Coronary artery (tissue), 2 donors: Measurements from ENCODE around the gene R3HDM2.

ENCODE experiments used
- DNase-seq: peaks from one replicate; pipeline ENCODE4 v3.0.0-alpha.2; 2017; ENCODE audit warnings: low spot score
- H3K27ac ChIP-seq, 2 donors: fragments of 200-600 bp; sonication (generic); one replicate each; pipeline ENCODE4 v1.5.1; 2016 to 2019
- H3K4me3 ChIP-seq: fragments of 200-600 bp; sonication (generic); 2 replicates; pipeline ENCODE4 v1.5.1; 2016; ENCODE audit warnings: mild to moderate bottlenecking, moderate library complexity
- CTCF ChIP-seq: fragments of 200-600 bp; sonication (generic); IDR thresholded peaks from one replicate; pipeline ENCODE4 v1.5.1; 2019; ENCODE audit warnings: antibody characterized with exemption

The R3HDM2 gene

GRCh38 chr12:57207731-57208630 is 222.9 kb downstream of the R3HDM2 start:
- no peak overlapping the region for H3K4me3 ChIP-seq
- no peak for TF ChIP-seq CTCF
- DNase-seq: no peak
- H3K27ac ChIP-seq: peak overlapping the region in 1 of 2 donors; percentile 68

GRCh38 chr12:57205931-57206330 is 224.9 kb downstream of the R3HDM2 start:
- no peak overlapping the region for H3K27ac ChIP-seq
- DNase-seq: no peak
- no peak for TF ChIP-seq CTCF
- no peak overlapping the region for H3K4me3 ChIP-seq

GRCh38 chr12:57205186-57205585 is 225.7 kb downstream of the R3HDM2 start:
- no peak overlapping the region for H3K4me3 ChIP-seq
- DNase-seq: no peak
- no peak for TF ChIP-seq CTCF

GRCh38 chr12:57204454-57204853 is 226.4 kb downstream of the R3HDM2 start:
- Histone ChIP-seq H3K27ac (no peak overlapping the region), H3K4me3 (no peak overlapping the region)
- no peak for TF ChIP-seq CTCF
- no peak for DNase-seq

More at GRCh38 chr12:57205186-57205585, 225.7 kb downstream of the R3HDM2 start:
- H3K27ac ChIP-seq: no peak overlapping the region

- no peak for DNase-seq
- Histone ChIP-seq H3K4me3 (no peak overlapping the region), H3K27ac (no peak overlapping the region)
- no peak for TF ChIP-seq CTCF
Measured at GRCh38 chr12:57203791-57204190, 227.1 kb downstream of the R3HDM2 start.
